ENCODE data around the gene GPSM1.

GRCh38 chr9:136318776-136319241 is 8.5 kb upstream of the GPSM1 start:
- TF ChIP-seq EP300 (IDR thresholded peaks at IDR 0.05), result no peak
- no peak for TF ChIP-seq CTCF (IDR thresholded peaks at IDR 0.05)

Measured in sigmoid colon (tissue), 4 donors.